SK-N-SH treated with all-trans-retinoic acid at 6 μM for 48 hours (cell line): Measurements from ENCODE around the gene PRR13.

Experiments
- ATAC-seq: fragments of 200-7000 bp; cut with Tn5 transposase; 3 replicates; pipeline ENCODE4 v1.9.1; 2020; ENCODE audit warnings: mild to moderate bottlenecking, moderate library complexity
- ARNTL ChIP-seq: fragments of 450-650 bp; formaldehyde crosslinking; IDR thresholded peaks from 2 replicates; pipeline ENCODE4 v1.5.0; 2020; ENCODE audit warnings: low read depth, mild to moderate bottlenecking, moderate library complexity, borderline replicate concordance
- BACH2 ChIP-seq: fragments of 250-450 bp; sonication (Bioruptor Pico); IDR thresholded peaks from 2 replicates; pipeline ENCODE4 v1.9.0; 2021; ENCODE audit warnings: mild to moderate bottlenecking, borderline replicate concordance
- CSDC2 ChIP-seq: fragments of 250-450 bp; sonication (Bioruptor Pico); IDR thresholded peaks from 2 replicates; pipeline ENCODE4 v1.5.0; 2020; ENCODE audit warnings: mild to moderate bottlenecking, moderate library complexity
- ESRRG ChIP-seq: fragments of 250-450 bp; sonication (Bioruptor Pico); IDR thresholded peaks from 2 replicates; pipeline ENCODE4 v1.6.1; 2021; ENCODE audit warnings: mild to moderate bottlenecking
- GLIS3 ChIP-seq: fragments of 250-450 bp; sonication (Bioruptor Pico); IDR thresholded peaks from 2 replicates; pipeline ENCODE4 v1.5.0; 2020; ENCODE audit warnings: mild to moderate bottlenecking, moderate library complexity
- ISL1 ChIP-seq: fragments of 250-450 bp; sonication (Bioruptor Pico); IDR thresholded peaks from 2 replicates; pipeline ENCODE4 v2.1.2; 2022; ENCODE audit warnings: mild to moderate bottlenecking, moderate library complexity
- OSR1 ChIP-seq: fragments of 250-450 bp; sonication (Bioruptor Pico); IDR thresholded peaks from 2 replicates; pipeline ENCODE4 v1.8.0; 2022; ENCODE audit warnings: moderate library complexity, mild to moderate bottlenecking, inconsistent platforms
- PPARA ChIP-seq: fragments of 250-450 bp; sonication (Bioruptor Pico); IDR thresholded peaks from 2 replicates; pipeline ENCODE4 v1.5.0; 2020; ENCODE audit warnings: mild to moderate bottlenecking, borderline replicate concordance
- RARB ChIP-seq: fragments of 250-450 bp; sonication (Bioruptor Pico); IDR thresholded peaks from 2 replicates; pipeline ENCODE4 v1.8.0; 2021; ENCODE audit warnings: mild to moderate bottlenecking, moderate library complexity
- SNAI2 ChIP-seq: fragments of 250-450 bp; sonication (Bioruptor Pico); IDR thresholded peaks from 2 replicates; pipeline ENCODE4 v1.5.0; 2020; ENCODE audit warnings: mild to moderate bottlenecking, moderate library complexity
- TCF4 ChIP-seq: fragments of 250-450 bp; sonication (Bioruptor Pico); IDR thresholded peaks from 2 replicates; pipeline ENCODE4 v1.8.0; 2021; ENCODE audit warnings: mild to moderate bottlenecking, moderate library complexity, borderline replicate concordance
- TOX ChIP-seq: fragments of 250-450 bp; sonication (Bioruptor Pico); IDR thresholded peaks from 2 replicates; pipeline ENCODE4 v1.8.0; 2021; ENCODE audit warnings: mild to moderate bottlenecking, moderate library complexity, borderline replicate concordance
- ZC3H10 ChIP-seq: fragments of 250-450 bp; sonication (Bioruptor Pico); IDR thresholded peaks from 2 replicates; pipeline ENCODE4 v1.5.1; 2021; ENCODE audit warnings: mild to moderate bottlenecking, moderate library complexity
- ZFP3 ChIP-seq: fragments of 250-450 bp; sonication (Bioruptor Pico); IDR thresholded peaks from 2 replicates; pipeline ENCODE4 v1.5.0; 2020; ENCODE audit warnings: mild to moderate bottlenecking, moderate library complexity
- ZNF565 ChIP-seq: fragments of 450-650 bp; formaldehyde crosslinking; conservative IDR thresholded peaks from 2 replicates; pipeline ENCODE4 v1.5.0; 2020; ENCODE audit warnings: low read depth, mild to moderate bottlenecking, moderate library complexity
- ZNF70 ChIP-seq: fragments of 450-650 bp; formaldehyde crosslinking; IDR thresholded peaks from 2 replicates; pipeline ENCODE4 v1.5.0; 2020; ENCODE audit warnings: mild to moderate bottlenecking, moderate library complexity
- TF ChIP-seq, protein P1 (sequence below): fragments of 250-450 bp; sonication (Bioruptor Pico); IDR thresholded peaks from 2 replicates; pipeline ENCODE4 v1.5.1; 2021; ENCODE audit warnings: mild to moderate bottlenecking, moderate library complexity
- TF ChIP-seq, protein P2 (sequence below): fragments of 250-450 bp; sonication (Bioruptor Pico); IDR thresholded peaks from 2 replicates; pipeline ENCODE4 v1.8.0; 2020; ENCODE audit warnings: mild to moderate bottlenecking, moderate library complexity, borderline replicate concordance
- TF ChIP-seq, protein P3 (sequence below): fragments of 250-450 bp; sonication (Bioruptor Pico); IDR thresholded peaks from 2 replicates; pipeline ENCODE4 v1.8.0; 2021; ENCODE audit warnings: low read depth, mild to moderate bottlenecking, moderate library complexity, borderline replicate concordance

Gene PRR13

DNA sequence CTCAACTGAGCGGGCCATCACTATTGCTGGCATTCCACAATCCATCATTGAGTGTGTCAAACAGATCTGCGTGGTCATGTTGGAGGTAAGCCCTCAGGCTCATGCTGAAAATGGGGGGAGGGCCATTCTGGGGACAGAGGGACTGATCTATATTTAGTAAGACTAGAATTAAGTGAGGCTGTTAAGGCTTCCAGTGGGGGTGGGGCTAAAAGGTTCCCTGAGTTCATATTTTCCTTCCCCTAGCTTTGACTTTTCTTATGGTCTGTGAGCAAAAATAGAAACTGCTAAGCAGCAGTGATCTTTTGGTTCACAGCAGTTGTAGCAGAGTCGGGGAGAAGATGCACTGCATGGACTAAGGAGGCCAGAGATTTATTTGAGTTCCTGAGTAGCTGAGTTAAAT lies 19.5 kb downstream of the PRR13 start (continued):
- TF ChIP-seq SNAI2 (CRISPR knock-in tag) = no peak
- TF ChIP-seq PPARA = no peak
- no peak for TF ChIP-seq ESRRG (CRISPR knock-in tag)
- TF ChIP-seq, protein P1, sequence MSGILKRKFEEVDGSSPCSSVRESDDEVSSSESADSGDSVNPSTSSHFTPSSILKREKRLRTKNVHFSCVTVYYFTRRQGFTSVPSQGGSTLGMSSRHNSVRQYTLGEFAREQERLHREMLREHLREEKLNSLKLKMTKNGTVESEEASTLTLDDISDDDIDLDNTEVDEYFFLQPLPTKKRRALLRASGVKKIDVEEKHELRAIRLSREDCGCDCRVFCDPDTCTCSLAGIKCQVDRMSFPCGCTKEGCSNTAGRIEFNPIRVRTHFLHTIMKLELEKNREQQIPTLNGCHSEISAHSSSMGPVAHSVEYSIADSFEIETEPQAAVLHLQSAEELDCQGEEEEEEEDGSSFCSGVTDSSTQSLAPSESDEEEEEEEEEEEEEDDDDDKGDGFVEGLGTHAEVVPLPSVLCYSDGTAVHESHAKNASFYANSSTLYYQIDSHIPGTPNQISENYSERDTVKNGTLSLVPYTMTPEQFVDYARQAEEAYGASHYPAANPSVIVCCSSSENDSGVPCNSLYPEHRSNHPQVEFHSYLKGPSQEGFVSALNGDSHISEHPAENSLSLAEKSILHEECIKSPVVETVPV (CRISPR knock-in tag) = no peak
- no peak for TF ChIP-seq ZC3H10 (CRISPR knock-in tag)
- TF ChIP-seq CSDC2 (CRISPR knock-in tag) = no peak
- no peak for TF ChIP-seq GLIS3 (CRISPR knock-in tag)
- TF ChIP-seq OSR1 (CRISPR knock-in tag) = no peak
- TF ChIP-seq ZNF70 = no peak
- TF ChIP-seq ZNF565 (CRISPR knock-in tag) = no peak
- no peak for TF ChIP-seq TCF4 (CRISPR knock-in tag)

DNA sequence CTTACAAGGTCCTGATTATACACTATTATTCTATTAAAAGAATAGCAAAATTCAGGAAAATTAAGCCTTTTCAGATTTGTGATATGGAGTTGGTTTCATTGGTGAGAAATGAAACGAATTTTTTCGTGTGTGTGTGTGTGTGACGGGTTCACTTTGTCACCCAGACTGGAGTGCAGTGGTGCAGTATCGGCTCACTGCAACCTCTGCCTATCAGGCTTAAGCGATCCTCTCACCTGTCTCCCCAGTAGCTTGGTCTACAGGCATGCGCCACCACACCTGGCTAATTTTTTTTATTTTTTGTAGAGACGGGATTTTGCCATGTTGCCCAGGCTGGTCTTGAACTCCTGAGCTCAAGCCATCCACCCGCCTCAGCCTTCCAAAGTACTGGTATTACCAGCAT lies 20.1 kb downstream of the PRR13 start:
- ATAC-seq = no peak
- TF ChIP-seq CSDC2 (CRISPR knock-in tag) (no peak), BACH2 (CRISPR knock-in tag) (no peak), ARNTL (CRISPR knock-in tag) (no peak)
- TF ChIP-seq, protein P1 (CRISPR knock-in tag) = no peak
- TF ChIP-seq, protein P2, sequence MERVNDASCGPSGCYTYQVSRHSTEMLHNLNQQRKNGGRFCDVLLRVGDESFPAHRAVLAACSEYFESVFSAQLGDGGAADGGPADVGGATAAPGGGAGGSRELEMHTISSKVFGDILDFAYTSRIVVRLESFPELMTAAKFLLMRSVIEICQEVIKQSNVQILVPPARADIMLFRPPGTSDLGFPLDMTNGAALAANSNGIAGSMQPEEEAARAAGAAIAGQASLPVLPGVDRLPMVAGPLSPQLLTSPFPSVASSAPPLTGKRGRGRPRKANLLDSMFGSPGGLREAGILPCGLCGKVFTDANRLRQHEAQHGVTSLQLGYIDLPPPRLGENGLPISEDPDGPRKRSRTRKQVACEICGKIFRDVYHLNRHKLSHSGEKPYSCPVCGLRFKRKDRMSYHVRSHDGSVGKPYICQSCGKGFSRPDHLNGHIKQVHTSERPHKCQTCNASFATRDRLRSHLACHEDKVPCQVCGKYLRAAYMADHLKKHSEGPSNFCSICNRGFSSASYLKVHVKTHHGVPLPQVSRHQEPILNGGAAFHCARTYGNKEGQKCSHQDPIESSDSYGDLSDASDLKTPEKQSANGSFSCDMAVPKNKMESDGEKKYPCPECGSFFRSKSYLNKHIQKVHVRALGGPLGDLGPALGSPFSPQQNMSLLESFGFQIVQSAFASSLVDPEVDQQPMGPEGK (CRISPR knock-in tag) = no peak
- TF ChIP-seq, protein P3, sequence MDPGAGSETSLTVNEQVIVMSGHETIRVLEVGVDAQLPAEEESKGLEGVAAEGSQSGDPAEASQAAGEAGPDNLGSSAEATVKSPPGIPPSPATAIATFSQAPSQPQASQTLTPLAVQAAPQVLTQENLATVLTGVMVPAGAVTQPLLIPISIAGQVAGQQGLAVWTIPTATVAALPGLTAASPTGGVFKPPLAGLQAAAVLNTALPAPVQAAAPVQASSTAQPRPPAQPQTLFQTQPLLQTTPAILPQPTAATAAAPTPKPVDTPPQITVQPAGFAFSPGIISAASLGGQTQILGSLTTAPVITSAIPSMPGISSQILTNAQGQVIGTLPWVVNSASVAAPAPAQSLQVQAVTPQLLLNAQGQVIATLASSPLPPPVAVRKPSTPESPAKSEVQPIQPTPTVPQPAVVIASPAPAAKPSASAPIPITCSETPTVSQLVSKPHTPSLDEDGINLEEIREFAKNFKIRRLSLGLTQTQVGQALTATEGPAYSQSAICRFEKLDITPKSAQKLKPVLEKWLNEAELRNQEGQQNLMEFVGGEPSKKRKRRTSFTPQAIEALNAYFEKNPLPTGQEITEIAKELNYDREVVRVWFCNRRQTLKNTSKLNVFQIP (CRISPR knock-in tag) = no peak

DNA sequence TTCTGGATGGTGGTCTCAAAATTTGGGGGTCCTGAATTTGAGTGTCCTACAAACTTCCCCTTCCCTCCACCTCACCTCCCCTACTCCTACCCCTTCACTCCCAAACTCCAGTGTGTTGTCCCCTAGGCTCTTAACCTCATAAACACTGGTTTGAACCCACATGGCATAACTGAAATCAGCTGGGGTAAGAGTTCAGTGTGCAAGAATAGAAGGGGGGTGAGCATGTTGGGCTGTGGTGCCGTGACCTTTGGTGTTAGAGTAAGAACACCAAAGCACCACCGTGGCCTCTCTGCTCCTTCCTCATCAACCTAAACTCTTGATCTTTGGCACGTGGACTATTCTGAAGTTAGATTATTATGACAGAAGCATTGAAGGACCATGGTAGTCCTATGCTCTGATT lies 21.4 kb downstream of the PRR13 start:
- no peak for ATAC-seq
- TF ChIP-seq GLIS3 (CRISPR knock-in tag) (no peak), BACH2 (CRISPR knock-in tag) (no peak), ZC3H10 (CRISPR knock-in tag) (no peak), TOX (no peak), ESRRG (CRISPR knock-in tag) (no peak), ZFP3 (CRISPR knock-in tag) (no peak), OSR1 (CRISPR knock-in tag) (no peak), PPARA (no peak), TCF4 (CRISPR knock-in tag) (no peak), ISL1 (CRISPR knock-in tag) (no peak), RARB (no peak), ARNTL (CRISPR knock-in tag) (no peak), CSDC2 (CRISPR knock-in tag) (no peak)
- TF ChIP-seq, protein P1 (CRISPR knock-in tag) = no peak
- TF ChIP-seq, all 23 proteins: peak for 0

DNA sequence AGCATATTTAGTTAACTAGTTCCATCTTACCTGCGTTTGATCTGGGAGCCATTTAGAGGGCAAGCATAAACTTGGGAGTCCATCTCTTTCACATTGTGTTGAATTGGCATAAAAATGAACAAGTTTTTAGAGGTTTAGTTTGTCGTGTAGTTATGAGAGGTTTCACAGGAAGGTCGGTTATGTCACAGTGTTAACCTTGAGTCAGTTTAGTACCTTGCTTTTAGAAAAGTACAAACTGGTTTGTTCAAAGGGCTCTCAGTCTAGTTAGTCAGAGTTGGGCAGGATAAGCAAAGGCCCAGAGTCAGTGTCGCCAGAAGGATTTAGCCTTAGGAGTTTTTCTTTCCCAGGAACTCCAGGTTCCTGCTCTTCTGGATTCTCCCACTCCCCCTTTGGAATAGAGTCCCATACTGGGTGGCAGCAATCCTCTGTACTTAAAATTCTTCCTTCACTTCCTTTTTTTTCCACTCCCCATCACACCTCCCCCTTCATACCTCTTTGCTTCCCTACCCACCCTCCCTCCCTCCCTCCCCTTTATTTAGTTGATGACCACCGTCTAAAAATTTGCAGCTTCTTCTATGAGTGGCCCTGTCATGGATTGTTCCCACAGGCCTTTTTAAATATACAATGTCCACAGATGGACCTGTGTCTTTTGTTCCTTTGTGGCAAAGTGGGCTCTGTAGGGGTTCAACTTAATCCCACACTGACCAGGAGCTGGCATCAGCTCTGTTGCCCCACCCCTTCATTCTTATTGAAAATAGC lies 22.4 kb downstream of the PRR13 start:
- ATAC-seq = no peak
- no peak for TF ChIP-seq TCF4 (CRISPR knock-in tag)
